Esophagus muscularis mucosa (tissue), 3 donors: ENCODE results near the gene ANKRD33B.

Source experiments
- CTCF ChIP-seq, 3 experiments: fragments of 200-600 bp in 2 of 3; fragments of 450-650 bp in 1 of 3; sonication (generic) in 2 of 3; IDR thresholded peaks; one replicate each; pipeline ENCODE4 v1.5.1; 2017 to 2019; ENCODE audit warnings: antibody characterized with exemption in 3 of 3, mild to moderate bottlenecking in 2 of 3, moderate library complexity in 1 of 3
- POLR2A ChIP-seq: fragments of 450-650 bp; IDR thresholded peaks from one replicate; pipeline ENCODE4 v1.6.1; 2017; ENCODE audit warnings: antibody characterized with exemption, moderate library complexity, mild to moderate bottlenecking, low read depth

GRCh38 chr5:10573487-10574145 is 9.7 kb downstream of the ANKRD33B start:
- TF ChIP-seq CTCF (IDR thresholded peaks at IDR 0.05) = no peak
- no peak for TF ChIP-seq POLR2A
